Type B pancreatic cell (in vitro differentiated cells): ENCODE data around the gene KLHL3. TPM values are rescaled to one million over a fixed set of nuclear protein-coding genes. Genes with fewer than 3 reads are reported as not detected.

Experiments
- DNase-seq: peaks from one replicate; pipeline ENCODE4 v3.0.0; 2021; ENCODE audit warnings: mixed read lengths; ENCODE audit not compliant: unreplicated experiment; ENCODE audit errors: extremely low spot score
- H3K27ac Mint-ChIP-seq: 2 replicates; pipeline ENCODE4 v1.8.0; 2021; ENCODE audit warnings: mild to moderate bottlenecking, mixed read lengths
- H3K27me3 Mint-ChIP-seq: 2 replicates; pipeline ENCODE4 v1.8.0; 2021; ENCODE audit warnings: mixed read lengths
- H3K36me3 Mint-ChIP-seq: 2 replicates; pipeline ENCODE4 v1.8.0; 2021; ENCODE audit warnings: mixed read lengths
- H3K4me1 Mint-ChIP-seq: one replicate; pipeline ENCODE4 v1.8.0; 2021; ENCODE audit warnings: mixed read lengths; ENCODE audit not compliant: unreplicated experiment
- H3K4me3 Mint-ChIP-seq: 2 replicates; pipeline ENCODE4 v1.8.0; 2021; ENCODE audit warnings: mild to moderate bottlenecking, mixed read lengths
- H3K9me3 Mint-ChIP-seq: 2 replicates; pipeline ENCODE4 v1.8.0; 2021; ENCODE audit warnings: mixed read lengths
- total RNA-seq: library from RNA; stranded (reverse); gene quantifications from 2 replicates; pipeline ENCODE4 v1.2.1, GENCODE V29; 2021; ENCODE audit warnings: low replicate concordance
- TF ChIP-seq, protein P1 (sequence below): fragments of 200-600 bp; sonication (generic); conservative IDR thresholded peaks from 2 replicates; pipeline ENCODE4 v1.5.0; 2021; ENCODE audit warnings: antibody characterized with exemption, mild to moderate bottlenecking

Gene KLHL3
- total RNA-seq, 1 donor from 2014 or later = 9.7 TPM

DNA sequence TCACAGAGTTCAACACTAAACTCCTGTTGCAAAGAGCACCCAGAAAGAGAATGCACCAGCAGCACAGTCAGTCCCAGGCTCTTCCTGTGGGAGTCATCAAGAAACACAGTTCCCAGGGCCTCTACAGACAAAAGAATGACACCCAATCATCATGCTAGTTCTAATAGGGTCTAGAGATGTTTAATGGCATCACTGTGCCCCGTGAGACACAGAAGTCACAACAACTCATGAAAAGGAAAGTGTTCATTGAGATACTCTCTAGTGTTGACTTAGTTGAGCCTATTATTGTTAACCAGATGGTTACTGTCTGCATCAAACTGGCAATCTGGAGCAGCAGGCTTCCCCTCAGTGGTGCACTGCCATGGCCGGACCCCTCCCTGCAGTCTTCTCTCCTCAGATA lies 1.6 kb downstream of the KLHL3 start:
- Mint-ChIP-seq H3K36me3 (no peaks in the 10 kb centered on the region), H3K27me3 (no peaks in the 10 kb centered on the region), H3K4me1 (peaks cover 7% of the 10 kb centered on the region), H3K4me3 (no peak overlapping the region), H3K9me3 (no peaks in the 10 kb centered on the region), H3K27ac (no peak overlapping the region)
- no peak for DNase-seq
- TF ChIP-seq, protein P1, sequence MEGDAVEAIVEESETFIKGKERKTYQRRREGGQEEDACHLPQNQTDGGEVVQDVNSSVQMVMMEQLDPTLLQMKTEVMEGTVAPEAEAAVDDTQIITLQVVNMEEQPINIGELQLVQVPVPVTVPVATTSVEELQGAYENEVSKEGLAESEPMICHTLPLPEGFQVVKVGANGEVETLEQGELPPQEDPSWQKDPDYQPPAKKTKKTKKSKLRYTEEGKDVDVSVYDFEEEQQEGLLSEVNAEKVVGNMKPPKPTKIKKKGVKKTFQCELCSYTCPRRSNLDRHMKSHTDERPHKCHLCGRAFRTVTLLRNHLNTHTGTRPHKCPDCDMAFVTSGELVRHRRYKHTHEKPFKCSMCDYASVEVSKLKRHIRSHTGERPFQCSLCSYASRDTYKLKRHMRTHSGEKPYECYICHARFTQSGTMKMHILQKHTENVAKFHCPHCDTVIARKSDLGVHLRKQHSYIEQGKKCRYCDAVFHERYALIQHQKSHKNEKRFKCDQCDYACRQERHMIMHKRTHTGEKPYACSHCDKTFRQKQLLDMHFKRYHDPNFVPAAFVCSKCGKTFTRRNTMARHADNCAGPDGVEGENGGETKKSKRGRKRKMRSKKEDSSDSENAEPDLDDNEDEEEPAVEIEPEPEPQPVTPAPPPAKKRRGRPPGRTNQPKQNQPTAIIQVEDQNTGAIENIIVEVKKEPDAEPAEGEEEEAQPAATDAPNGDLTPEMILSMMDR = no peak

DNA sequence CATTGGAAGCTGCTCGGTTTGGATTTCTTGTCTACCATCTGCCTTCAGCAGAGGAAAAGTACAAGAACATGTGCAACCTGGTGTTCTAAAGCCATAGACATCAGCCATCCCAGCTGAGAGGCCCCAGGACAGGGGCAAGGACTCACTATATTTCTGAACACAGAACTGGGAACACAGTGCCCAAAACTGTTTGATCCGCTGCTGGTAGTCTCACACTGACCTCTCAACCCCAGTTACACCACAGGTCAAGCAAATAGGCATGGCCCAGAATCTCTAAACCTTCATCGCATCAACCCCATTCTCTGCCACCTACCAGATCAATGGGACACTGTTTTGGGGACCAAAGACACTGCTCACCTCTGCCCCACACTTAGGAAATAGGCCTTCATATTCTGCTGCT lies 2.0 kb downstream of the KLHL3 start:
- Mint-ChIP-seq H3K4me1 (peaks cover 7% of the 10 kb centered on the region), H3K9me3 (no peaks in the 10 kb centered on the region), H3K27ac (no peak overlapping the region)

DNA sequence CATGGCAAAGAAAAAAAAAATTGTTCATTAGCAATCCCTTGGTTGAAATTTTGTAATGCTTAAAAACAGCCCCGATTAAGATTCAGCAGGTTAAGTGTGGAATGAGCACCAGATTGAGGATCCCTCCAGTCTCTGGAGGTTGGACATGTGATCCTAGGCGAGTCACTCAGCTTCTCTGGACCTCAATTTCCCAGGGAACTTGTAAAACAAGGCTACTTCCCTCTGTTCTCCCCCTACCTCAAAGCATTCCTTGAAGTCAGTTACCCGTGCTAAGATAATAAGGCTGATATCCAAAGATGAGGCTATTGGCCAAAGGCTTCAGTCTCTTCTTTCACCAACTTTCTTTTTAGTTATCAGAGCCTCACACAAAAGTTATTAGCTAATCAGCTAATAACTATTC lies 2.9 kb downstream of the KLHL3 start:
- no peak overlapping the region for H3K27ac Mint-ChIP-seq
- no peaks in the 10 kb centered on the region for H3K36me3 Mint-ChIP-seq
- H3K9me3 Mint-ChIP-seq = no peaks in the 10 kb centered on the region
- peaks cover 7% of the 10 kb centered on the region for H3K4me1 Mint-ChIP-seq
- DNase-seq = no peak
- peak overlapping the region; percentile 60 for H3K4me3 Mint-ChIP-seq
- TF ChIP-seq, protein P1 = no peak
- H3K27me3 Mint-ChIP-seq = no peaks in the 10 kb centered on the region

More for the DNA sequence above, 2.0 kb downstream of the KLHL3 start:
- no peak for DNase-seq
- no peaks in the 10 kb centered on the region for H3K27me3 Mint-ChIP-seq
- H3K4me3 Mint-ChIP-seq = no peak overlapping the region
- TF ChIP-seq, protein P1 = no peak
- H3K36me3 Mint-ChIP-seq = no peaks in the 10 kb centered on the region

DNA sequence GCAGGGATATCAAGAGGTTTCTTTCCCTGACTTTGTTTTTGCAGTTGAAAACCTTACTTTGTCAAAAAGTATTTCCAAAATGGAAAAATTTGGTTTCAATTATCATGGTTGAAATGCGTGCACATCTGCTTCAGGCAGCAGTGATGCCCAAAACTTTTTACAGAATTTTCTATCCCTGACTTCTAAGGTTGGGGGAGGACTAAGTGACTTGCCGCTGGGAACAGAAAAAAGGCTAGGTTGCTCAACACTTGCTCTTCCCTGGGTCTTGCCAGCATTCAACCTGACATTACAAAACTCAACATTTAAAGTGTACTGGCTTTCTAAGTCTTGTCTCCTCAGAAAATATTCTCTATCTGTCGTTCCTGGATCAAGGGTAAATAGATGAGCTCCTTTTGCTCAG lies 4.7 kb downstream of the KLHL3 start:
- Mint-ChIP-seq H3K9me3 (no peaks in the 10 kb centered on the region), H3K36me3 (no peaks in the 10 kb centered on the region), H3K4me3 (no peak overlapping the region), H3K27ac (no peak overlapping the region), H3K27me3 (no peaks in the 10 kb centered on the region), H3K4me1 (peaks cover 7% of the 10 kb centered on the region)
- TF ChIP-seq, protein P1 = no peak
- DNase-seq = no peak

DNA sequence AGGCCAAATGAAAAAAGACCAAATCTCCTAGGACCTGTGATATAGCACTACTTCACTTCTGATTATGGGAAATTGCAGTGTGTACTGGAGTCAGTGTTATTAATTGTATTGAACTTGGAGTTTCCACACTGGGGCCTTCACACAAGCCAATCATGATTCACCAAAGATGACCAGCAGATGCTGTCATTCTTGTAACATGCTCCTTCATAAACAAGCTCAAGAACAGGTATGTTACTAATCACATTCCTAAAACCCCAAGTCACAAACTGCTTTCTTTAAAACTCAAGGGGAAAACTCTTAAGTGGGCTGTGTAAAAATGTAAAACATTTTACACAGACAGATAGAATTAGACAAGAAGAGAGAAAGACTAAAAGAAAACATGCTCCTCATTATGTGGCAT lies 5.6 kb downstream of the KLHL3 start:
- no peaks in the 10 kb centered on the region for H3K36me3 Mint-ChIP-seq
- H3K4me3 Mint-ChIP-seq = no peak overlapping the region
- peaks cover 7% of the 10 kb centered on the region for H3K4me1 Mint-ChIP-seq
- no peaks in the 10 kb centered on the region for H3K9me3 Mint-ChIP-seq
- H3K27ac Mint-ChIP-seq = no peak overlapping the region
- no peak for DNase-seq
- TF ChIP-seq, protein P1 = no peak
- no peaks in the 10 kb centered on the region for H3K27me3 Mint-ChIP-seq

DNA sequence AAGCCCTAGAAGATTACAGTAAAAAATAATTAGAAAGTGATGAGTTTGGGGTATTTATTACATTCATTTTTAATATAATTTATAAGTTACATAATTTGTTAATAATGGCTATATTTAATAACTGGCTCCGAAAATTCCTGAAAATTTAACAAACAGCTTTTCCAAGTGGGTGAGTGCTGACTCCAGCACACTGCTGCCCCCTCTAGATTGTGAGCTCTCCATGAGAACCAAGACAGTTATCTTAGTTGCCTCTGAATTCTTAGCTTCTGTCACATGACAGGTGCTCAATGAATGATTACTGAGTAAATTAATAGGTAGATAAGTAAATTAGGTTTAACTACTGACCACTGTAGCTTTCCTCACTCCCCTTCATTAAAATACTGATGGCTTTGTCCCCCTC lies 7.8 kb downstream of the KLHL3 start:
- Mint-ChIP-seq H3K27ac (no peak overlapping the region), H3K9me3 (no peaks in the 10 kb centered on the region), H3K4me3 (no peak overlapping the region), H3K36me3 (no peaks in the 10 kb centered on the region), H3K27me3 (no peaks in the 10 kb centered on the region), H3K4me1 (peaks cover 7% of the 10 kb centered on the region)
- DNase-seq = no peak
- TF ChIP-seq, protein P1 = no peak
